Measurements from ENCODE around the gene TMEM225. TPM values are rescaled to one million over a fixed set of nuclear protein-coding genes. Genes with fewer than 3 reads are reported as not detected.

The TMEM225 gene
- total RNA-seq, 1 experiment from 2014 or later, result not detected

DNA sequence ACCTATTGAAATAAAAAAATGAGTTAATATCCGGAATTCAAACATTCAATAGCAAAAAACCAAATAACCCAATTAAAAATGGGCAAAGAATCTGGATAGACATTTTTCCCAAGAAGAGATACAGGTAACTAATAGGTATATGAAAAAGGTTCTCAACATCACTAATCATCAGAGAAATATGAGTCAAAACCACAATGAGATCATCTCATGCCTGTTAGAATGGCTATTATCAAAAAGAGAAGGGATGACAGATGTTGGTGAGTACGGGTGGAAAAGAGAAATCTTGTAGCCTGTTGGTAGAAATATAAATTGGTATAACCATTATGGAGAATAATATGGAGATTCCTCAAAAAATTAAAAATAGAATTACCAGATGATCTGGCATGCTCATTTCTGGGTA lies 52.4 kb downstream of the TMEM225 start:
- ChIA-PET CTCF (interaction anchor here (0.6 kb wide), 1 partner anchor 115 kb away, joined by 3 read pairs; no protein-coding TSS in a partner anchor), POLR2A (no interaction called here)
- DNase-seq (ENCODE audit: unreplicated experiment), result no peak
- Mint-ChIP-seq H3K4me1 (ENCODE audit: insufficient read depth, unreplicated experiment) (peaks cover 6% of the 10 kb centered on the region), H3K27me3 (ENCODE audit: insufficient read depth, unreplicated experiment) (no peaks in the 10 kb centered on the region), H3K4me3 (ENCODE audit: unreplicated experiment) (no peak overlapping the region), H3K9me3 (ENCODE audit: unreplicated experiment) (peaks cover 7% of the 10 kb centered on the region), H3K36me3 (ENCODE audit: insufficient read depth, unreplicated experiment) (no peaks in the 10 kb centered on the region), H3K27ac (ENCODE audit: low read depth, unreplicated experiment) (no peak overlapping the region)
- TF ChIP-seq, protein P1, sequence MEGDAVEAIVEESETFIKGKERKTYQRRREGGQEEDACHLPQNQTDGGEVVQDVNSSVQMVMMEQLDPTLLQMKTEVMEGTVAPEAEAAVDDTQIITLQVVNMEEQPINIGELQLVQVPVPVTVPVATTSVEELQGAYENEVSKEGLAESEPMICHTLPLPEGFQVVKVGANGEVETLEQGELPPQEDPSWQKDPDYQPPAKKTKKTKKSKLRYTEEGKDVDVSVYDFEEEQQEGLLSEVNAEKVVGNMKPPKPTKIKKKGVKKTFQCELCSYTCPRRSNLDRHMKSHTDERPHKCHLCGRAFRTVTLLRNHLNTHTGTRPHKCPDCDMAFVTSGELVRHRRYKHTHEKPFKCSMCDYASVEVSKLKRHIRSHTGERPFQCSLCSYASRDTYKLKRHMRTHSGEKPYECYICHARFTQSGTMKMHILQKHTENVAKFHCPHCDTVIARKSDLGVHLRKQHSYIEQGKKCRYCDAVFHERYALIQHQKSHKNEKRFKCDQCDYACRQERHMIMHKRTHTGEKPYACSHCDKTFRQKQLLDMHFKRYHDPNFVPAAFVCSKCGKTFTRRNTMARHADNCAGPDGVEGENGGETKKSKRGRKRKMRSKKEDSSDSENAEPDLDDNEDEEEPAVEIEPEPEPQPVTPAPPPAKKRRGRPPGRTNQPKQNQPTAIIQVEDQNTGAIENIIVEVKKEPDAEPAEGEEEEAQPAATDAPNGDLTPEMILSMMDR (IDR thresholded peaks at IDR 0.05; ENCODE audit: unreplicated experiment), result no peak
- intact Hi-C loops (cut with micrococcal nuclease), result no loop called here
- BruUV-seq (replicated peaks), result no TSS peak

Other genes starting within 250 kb of the TMEM225 start
- 1.2 and 3.3 TPM in 2 replicates for gene SCN3B, start 231.0 kb downstream of the TMEM225 start, total RNA-seq (2022)
- 15.6 and 22.1 TPM in 2 replicates for gene ZNF202, start 144.0 kb downstream of the TMEM225 start, total RNA-seq (2022)
- not detected in 2 replicates for gene OR6X1, start 131.2 kb downstream of the TMEM225 start, total RNA-seq (2022)
- not detected in 2 replicates for gene OR6M1, start 79.3 kb downstream of the TMEM225 start, total RNA-seq (2022)
- gene OR8D4, start 16.5 kb upstream of the TMEM225 start, total RNA-seq (2022), result not detected in 2 replicates
- gene OR4D5, start 53.9 kb upstream of the TMEM225 start, total RNA-seq (2022), result not detected in 2 replicates
- gene OR6T1, start 58.2 kb upstream of the TMEM225 start, total RNA-seq (2022), result not detected in 2 replicates
- gene OR10S1, start 92.1 kb upstream of the TMEM225 start, total RNA-seq (2022), result 0.37 TPM in 2 replicates
- not detected in 2 replicates for gene OR10G6, start 109.5 kb upstream of the TMEM225 start, total RNA-seq (2022)
- gene OR10G4, start 127.3 kb upstream of the TMEM225 start, total RNA-seq (2022), result not detected in 2 replicates
- not detected in 2 replicates for gene OR10G9, start 137.3 kb upstream of the TMEM225 start, total RNA-seq (2022)
- not detected in 2 replicates for gene OR10G8, start 141.1 kb upstream of the TMEM225 start, total RNA-seq (2022)
- not detected in 2 replicates for gene OR10G7, start 155.7 kb upstream of the TMEM225 start, total RNA-seq (2022)
- 7.9 and 12.0 TPM in 2 replicates for gene VWA5A, start 229.8 kb upstream of the TMEM225 start, total RNA-seq (2022)